ENCODE measurements around the gene KNL1.

KNL1 gene

DNA sequence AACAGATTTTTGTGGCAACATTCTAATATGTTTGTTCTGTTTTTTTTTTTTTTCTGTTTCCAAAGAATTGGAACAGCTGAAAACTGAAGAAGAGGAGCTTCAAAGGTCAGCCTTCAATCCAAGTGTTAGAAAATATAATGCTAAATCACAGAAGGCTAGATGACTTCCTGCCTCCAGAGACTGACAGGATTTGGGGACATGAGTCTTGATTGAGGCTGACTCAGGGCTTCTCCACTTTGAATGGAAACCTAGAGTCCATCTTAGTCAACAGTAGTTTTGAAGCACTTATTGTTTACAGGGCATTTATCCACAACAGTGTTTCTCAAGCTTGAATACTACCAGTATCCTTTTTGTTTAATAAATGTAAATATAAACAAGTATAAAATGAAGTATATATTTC, 56.4 kb downstream of the KNL1 start:
- Histone ChIP-seq H3K27ac (ENCODE audit: extremely low read depth, low read depth, low read length) (no peak overlapping the region), H3K4me1 (ENCODE audit: control insufficient read depth, insufficient read depth, low read length) (no peaks in the 10 kb centered on the region), H3K36me3 (ENCODE audit: control insufficient read depth in 2 of 2, insufficient read depth in 1 of 2, low read length in 2 of 2) (peaks cover 21 to 31% of the 10 kb centered on the region in 2 experiments), H3K4me3 (ENCODE audit: low read depth, low read length) (no peak overlapping the region), H3K9me3 (ENCODE audit: control insufficient read depth, insufficient read depth, low read depth, low read length) (no peaks in the 10 kb centered on the region)
- TF ChIP-seq, protein P1, sequence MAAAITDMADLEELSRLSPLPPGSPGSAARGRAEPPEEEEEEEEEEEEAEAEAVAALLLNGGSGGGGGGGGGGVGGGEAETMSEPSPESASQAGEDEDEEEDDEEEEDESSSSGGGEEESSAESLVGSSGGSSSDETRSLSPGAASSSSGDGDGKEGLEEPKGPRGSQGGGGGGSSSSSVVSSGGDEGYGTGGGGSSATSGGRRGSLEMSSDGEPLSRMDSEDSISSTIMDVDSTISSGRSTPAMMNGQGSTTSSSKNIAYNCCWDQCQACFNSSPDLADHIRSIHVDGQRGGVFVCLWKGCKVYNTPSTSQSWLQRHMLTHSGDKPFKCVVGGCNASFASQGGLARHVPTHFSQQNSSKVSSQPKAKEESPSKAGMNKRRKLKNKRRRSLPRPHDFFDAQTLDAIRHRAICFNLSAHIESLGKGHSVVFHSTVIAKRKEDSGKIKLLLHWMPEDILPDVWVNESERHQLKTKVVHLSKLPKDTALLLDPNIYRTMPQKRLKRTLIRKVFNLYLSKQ (tag by site-specific recombination; IDR thresholded peaks at IDR 0.05; ENCODE audit: borderline replicate concordance) = no peak
- TF ChIP-seq, protein P2, sequence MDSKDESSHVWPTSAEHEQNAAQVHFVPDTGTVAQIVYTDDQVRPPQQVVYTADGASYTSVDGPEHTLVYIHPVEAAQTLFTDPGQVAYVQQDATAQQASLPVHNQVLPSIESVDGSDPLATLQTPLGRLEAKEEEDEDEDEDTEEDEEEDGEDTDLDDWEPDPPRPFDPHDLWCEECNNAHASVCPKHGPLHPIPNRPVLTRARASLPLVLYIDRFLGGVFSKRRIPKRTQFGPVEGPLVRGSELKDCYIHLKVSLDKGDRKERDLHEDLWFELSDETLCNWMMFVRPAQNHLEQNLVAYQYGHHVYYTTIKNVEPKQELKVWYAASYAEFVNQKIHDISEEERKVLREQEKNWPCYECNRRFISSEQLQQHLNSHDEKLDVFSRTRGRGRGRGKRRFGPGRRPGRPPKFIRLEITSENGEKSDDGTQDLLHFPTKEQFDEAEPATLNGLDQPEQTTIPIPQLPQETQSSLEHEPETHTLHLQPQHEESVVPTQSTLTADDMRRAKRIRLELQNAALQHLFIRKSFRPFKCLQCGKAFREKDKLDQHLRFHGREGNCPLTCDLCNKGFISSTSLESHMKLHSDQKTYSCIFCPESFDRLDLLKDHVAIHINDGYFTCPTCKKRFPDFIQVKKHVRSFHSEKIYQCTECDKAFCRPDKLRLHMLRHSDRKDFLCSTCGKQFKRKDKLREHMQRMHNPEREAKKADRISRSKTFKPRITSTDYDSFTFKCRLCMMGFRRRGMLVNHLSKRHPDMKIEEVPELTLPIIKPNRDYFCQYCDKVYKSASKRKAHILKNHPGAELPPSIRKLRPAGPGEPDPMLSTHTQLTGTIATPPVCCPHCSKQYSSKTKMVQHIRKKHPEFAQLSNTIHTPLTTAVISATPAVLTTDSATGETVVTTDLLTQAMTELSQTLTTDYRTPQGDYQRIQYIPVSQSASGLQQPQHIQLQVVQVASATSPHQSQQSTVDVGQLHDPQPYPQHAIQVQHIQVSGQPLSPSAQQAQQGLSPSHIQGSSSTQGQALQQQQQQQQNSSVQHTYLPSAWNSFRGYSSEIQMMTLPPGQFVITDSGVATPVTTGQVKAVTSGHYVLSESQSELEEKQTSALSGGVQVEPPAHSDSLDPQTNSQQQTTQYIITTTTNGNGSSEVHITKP (tag by site-specific recombination; IDR thresholded peaks at IDR 0.05) = no peak
- TF ChIP-seq ZIC2 (tag by site-specific recombination; IDR thresholded peaks at IDR 0.05) = no peak
- TF ChIP-seq HOXC10 (CRISPR knock-in tag; IDR thresholded peaks at IDR 0.05) = no peak
- TF ChIP-seq ZNF341 (tag by site-specific recombination; IDR thresholded peaks at IDR 0.05; ENCODE audit: low read depth) = no peak
- no peak for TF ChIP-seq ZNF24 (tag by site-specific recombination; IDR thresholded peaks at IDR 0.05)
- TF ChIP-seq, protein P3, sequence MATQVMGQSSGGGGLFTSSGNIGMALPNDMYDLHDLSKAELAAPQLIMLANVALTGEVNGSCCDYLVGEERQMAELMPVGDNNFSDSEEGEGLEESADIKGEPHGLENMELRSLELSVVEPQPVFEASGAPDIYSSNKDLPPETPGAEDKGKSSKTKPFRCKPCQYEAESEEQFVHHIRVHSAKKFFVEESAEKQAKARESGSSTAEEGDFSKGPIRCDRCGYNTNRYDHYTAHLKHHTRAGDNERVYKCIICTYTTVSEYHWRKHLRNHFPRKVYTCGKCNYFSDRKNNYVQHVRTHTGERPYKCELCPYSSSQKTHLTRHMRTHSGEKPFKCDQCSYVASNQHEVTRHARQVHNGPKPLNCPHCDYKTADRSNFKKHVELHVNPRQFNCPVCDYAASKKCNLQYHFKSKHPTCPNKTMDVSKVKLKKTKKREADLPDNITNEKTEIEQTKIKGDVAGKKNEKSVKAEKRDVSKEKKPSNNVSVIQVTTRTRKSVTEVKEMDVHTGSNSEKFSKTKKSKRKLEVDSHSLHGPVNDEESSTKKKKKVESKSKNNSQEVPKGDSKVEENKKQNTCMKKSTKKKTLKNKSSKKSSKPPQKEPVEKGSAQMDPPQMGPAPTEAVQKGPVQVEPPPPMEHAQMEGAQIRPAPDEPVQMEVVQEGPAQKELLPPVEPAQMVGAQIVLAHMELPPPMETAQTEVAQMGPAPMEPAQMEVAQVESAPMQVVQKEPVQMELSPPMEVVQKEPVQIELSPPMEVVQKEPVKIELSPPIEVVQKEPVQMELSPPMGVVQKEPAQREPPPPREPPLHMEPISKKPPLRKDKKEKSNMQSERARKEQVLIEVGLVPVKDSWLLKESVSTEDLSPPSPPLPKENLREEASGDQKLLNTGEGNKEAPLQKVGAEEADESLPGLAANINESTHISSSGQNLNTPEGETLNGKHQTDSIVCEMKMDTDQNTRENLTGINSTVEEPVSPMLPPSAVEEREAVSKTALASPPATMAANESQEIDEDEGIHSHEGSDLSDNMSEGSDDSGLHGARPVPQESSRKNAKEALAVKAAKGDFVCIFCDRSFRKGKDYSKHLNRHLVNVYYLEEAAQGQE (tag by site-specific recombination; IDR thresholded peaks at IDR 0.05) = no peak
- no peak for TF ChIP-seq ZNF274 (IDR thresholded peaks at IDR 0.05; ENCODE audit: low read length)
- TF ChIP-seq ZNF274 (tag by site-specific recombination; IDR thresholded peaks at IDR 0.05; ENCODE audit: borderline replicate concordance) = no peak
- no peak for TF ChIP-seq ZFHX2 (tag by site-specific recombination; conservative IDR thresholded peaks at IDR 0.05)
- TF ChIP-seq ZNF174 (tag by site-specific recombination; IDR thresholded peaks at IDR 0.05) = no peak
- CTCF ChIA-PET = interaction anchor here (0.6 to 0.7 kb wide), 2 partner anchors 106 to 153 kb away, joined by 3 read pairs; no protein-coding TSS in a partner anchor
- POLR2A ChIA-PET = no interaction called here

DNA sequence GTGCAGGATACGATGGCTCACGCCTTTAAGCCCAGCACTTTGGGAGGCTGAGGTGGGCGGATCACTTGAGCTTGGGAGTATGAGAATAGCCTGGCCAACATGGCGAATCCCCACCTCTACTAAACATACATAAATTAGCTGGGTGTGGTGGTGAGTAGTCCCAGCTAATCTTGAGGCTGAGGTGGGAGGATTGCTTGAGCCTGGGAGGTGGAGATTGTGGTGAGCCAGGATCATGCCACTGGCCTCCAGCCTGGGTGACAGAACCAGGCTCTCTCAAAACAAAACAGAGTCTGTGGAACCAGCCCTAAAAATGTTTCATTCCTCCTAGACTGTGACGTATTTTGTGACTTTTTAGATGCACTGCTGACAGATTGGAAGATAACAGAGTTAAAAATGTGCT, 66.6 kb downstream of the KNL1 start:
- Histone ChIP-seq H3K36me3 (ENCODE audit: control insufficient read depth in 2 of 2, insufficient read depth in 1 of 2, low read length in 2 of 2) (peaks cover 4 to 16% of the 10 kb centered on the region in 2 experiments), H3K27ac (ENCODE audit: extremely low read depth, low read depth, low read length) (no peak overlapping the region), H3K4me3 (ENCODE audit: low read depth, low read length) (no peak overlapping the region), H3K4me1 (ENCODE audit: control insufficient read depth, insufficient read depth, low read length) (no peaks in the 10 kb centered on the region), H3K9me3 (ENCODE audit: control insufficient read depth, insufficient read depth, low read depth, low read length) (no peaks in the 10 kb centered on the region)
- POLR2A ChIA-PET = interaction anchor here (0.7 kb wide), 1 partner anchor 122 kb away, joined by 5 read pairs; no protein-coding TSS in a partner anchor
- CTCF ChIA-PET = interaction anchor here (0.6 kb wide), 1 partner anchor 13 kb away, joined by 3 read pairs; no protein-coding TSS in a partner anchor
- no peak for TF ChIP-seq ZNF791 (tag by site-specific recombination; IDR thresholded peaks at IDR 0.05)
- TF ChIP-seq KLF1 (tag by site-specific recombination; IDR thresholded peaks at IDR 0.05) = peak; percentile 35; the same call in 1 of the 2 replicates

GRCh38 chr15:40664909-40665308, 70.9 kb downstream of the KNL1 start:
- Histone ChIP-seq H3K36me3 (ENCODE audit: control insufficient read depth in 2 of 2, insufficient read depth in 1 of 2, low read length in 2 of 2) (peaks cover 1 to 11% of the 10 kb centered on the region in 2 experiments; a peak in 2 of 3 replicates), H3K9me3 (ENCODE audit: control insufficient read depth, insufficient read depth, low read depth, low read length) (no peaks in the 10 kb centered on the region), H3K27ac (ENCODE audit: extremely low read depth, low read depth, low read length) (no peak overlapping the region), H3K4me1 (ENCODE audit: control insufficient read depth, insufficient read depth, low read length) (no peaks in the 10 kb centered on the region), H3K4me3 (ENCODE audit: low read depth, low read length) (no peak overlapping the region)
- CTCF ChIA-PET = interaction anchor here (0.7 kb wide), 1 partner anchor 9 kb away, joined by 3 read pairs; no protein-coding TSS in a partner anchor
- POLR2A ChIA-PET = no interaction called here
- no peak for TF ChIP-seq SCRT1 (tag by site-specific recombination; IDR thresholded peaks at IDR 0.05; ENCODE audit: borderline replicate concordance)
- no peak for TF ChIP-seq ZNF560 (tag by site-specific recombination; IDR thresholded peaks at IDR 0.05; ENCODE audit: borderline replicate concordance)
- TF ChIP-seq ZNF354C (tag by site-specific recombination; IDR thresholded peaks at IDR 0.05; ENCODE audit: borderline replicate concordance, low read depth) = no peak
- no peak for TF ChIP-seq MYNN (tag by site-specific recombination; IDR thresholded peaks at IDR 0.05; ENCODE audit: borderline replicate concordance)
- no peak for TF ChIP-seq SETDB1 (IDR thresholded peaks at IDR 0.05; ENCODE audit: insufficient read length, low read length)
- TF ChIP-seq KLF17 (tag by site-specific recombination; IDR thresholded peaks at IDR 0.05) = no peak
- TF ChIP-seq ZNF214 (tag by site-specific recombination; IDR thresholded peaks at IDR 0.05; ENCODE audit: borderline replicate concordance) = no peak
- no peak for TF ChIP-seq ZNF843 (tag by site-specific recombination; IDR thresholded peaks at IDR 0.05)
- no peak for TF ChIP-seq ZNF184 (tag by site-specific recombination; IDR thresholded peaks at IDR 0.05)
- TF ChIP-seq ZNF48 (tag by site-specific recombination; IDR thresholded peaks at IDR 0.05) = no peak

Measured in HEK293 (cell line).